GM12878 (cell line): Measurements from ENCODE around the gene CENPC. TPM values are rescaled to one million over a fixed set of nuclear protein-coding genes. Genes with fewer than 3 reads are reported as not detected.
A peak's percentile ranks its signal among the peaks of the same experiment; 100 is the strongest.

Source experiments
- ATAC-seq: fragments of 200-7000 bp; cut with Tn5 transposase; 3 replicates; pipeline ENCODE4 v1.9.1; 2020; ENCODE audit warnings: mild to moderate bottlenecking, moderate library complexity
- BruUV-seq: library from RNA; stranded (reverse); fragments of 400-500 nt; replicated peaks from 2 replicates; lab custom pipeline; 2021; lab: Mats Ljungman, UMichigan
- CTCF ChIA-PET: fragments of 300-600 bp; sonication (Branson Sonifier 250); formaldehyde crosslinking; extraction: SDS; loops from one replicate; lab custom pipeline; 2021; ENCODE audit warnings: inconsistent platforms; lab: Yijun Ruan, JAX
- POLR2A ChIA-PET: fragments of 350-600 bp; formaldehyde crosslinking; extraction: SDS; loops from one replicate; lab custom pipeline; 2021; ENCODE audit warnings: inconsistent platforms; lab: Charles Lee
- RAD21 ChIA-PET: fragments of 300-600 bp; sonication (Branson Sonifier 250); formaldehyde crosslinking; loops from one replicate; lab custom pipeline; 2023; ENCODE audit warnings: antibody characterized with exemption; ENCODE audit not compliant: unreplicated experiment; lab: Charles Lee
- SMC1A ChIA-PET: fragments of 300-600 bp; sonication (Branson Sonifier 250); formaldehyde crosslinking; loops from one replicate; lab custom pipeline; 2023; ENCODE audit not compliant: unreplicated experiment, uncharacterized antibody; lab: Charles Lee
- DNase-seq: peaks from one replicate; pipeline ENCODE4 v3.0.0-alpha.2; 2011; ENCODE audit warnings: low read depth, low spot score
- FAIRE-seq: peaks from 3 replicates; lab custom pipeline; 2011; peaks lifted over from hg19 to GRCh38; lab: Jason Lieb, UNC
- H2AFZ ChIP-seq: 2 replicates; pipeline ENCODE4 v1.6.0; 2011; ENCODE audit warnings: low read depth, low read length, control low read depth; ENCODE audit not compliant: control insufficient read depth
- H3K27ac ChIP-seq: 2 replicates; pipeline ENCODE4 v1.5.1; 2011; ENCODE audit warnings: control low read depth; ENCODE audit not compliant: control insufficient read depth, insufficient read depth
- H3K27me3 ChIP-seq, 2 experiments: replicated peaks in 1 of 2; 2 replicates each; pipeline versions ENCODE4 v1.6.0 to v1.6.1; 2011; ENCODE audit warnings: low read length in 1 of 2; ENCODE audit not compliant: control insufficient read depth in 2 of 2, insufficient read depth in 2 of 2
- H3K36me3 ChIP-seq, 2 experiments: 2 replicates each; pipeline ENCODE4 v1.5.1; 2011; ENCODE audit warnings: low read length in 1 of 2; ENCODE audit not compliant: control insufficient read depth in 2 of 2, insufficient read depth in 2 of 2
- H3K4me1 ChIP-seq: 2 replicates; pipeline ENCODE4 v1.6.1; 2011; ENCODE audit warnings: mild to moderate bottlenecking, low read length, moderate library complexity, mixed read lengths; ENCODE audit not compliant: control insufficient read depth, insufficient read depth
- H3K4me2 ChIP-seq: 2 replicates; pipeline ENCODE4 v1.6.0; 2011; ENCODE audit warnings: control low read depth; ENCODE audit not compliant: control insufficient read depth, insufficient read depth
- H3K4me3 ChIP-seq: fragments of 200-600 bp; sonication (generic); 2 replicates; pipeline ENCODE4 v1.5.1; 2016
- H3K79me2 ChIP-seq: 2 replicates; pipeline ENCODE4 v1.6.0; 2011; ENCODE audit warnings: low read length; ENCODE audit not compliant: control insufficient read depth, insufficient read depth
- H3K9ac ChIP-seq: 2 replicates; pipeline ENCODE4 v1.8.0; 2011; ENCODE audit warnings: low read length, control low read depth, mixed read lengths; ENCODE audit not compliant: control insufficient read depth, insufficient read depth
- H3K9me3 ChIP-seq: replicated peaks from 3 replicates; pipeline ENCODE4 v1.5.1; 2011; ENCODE audit warnings: mild to moderate bottlenecking, low read length; ENCODE audit not compliant: control insufficient read depth, insufficient read depth
- H4K20me1 ChIP-seq: 2 replicates; pipeline ENCODE4 v1.6.0; 2011; ENCODE audit not compliant: control insufficient read depth, insufficient read depth
- ATF7 ChIP-seq: fragments of 450-650 bp; IDR thresholded peaks from 2 replicates; pipeline ENCODE4 v1.6.1; 2016; ENCODE audit warnings: low read depth, mild to moderate bottlenecking
- BCL11A ChIP-seq: IDR thresholded peaks from 2 replicates; pipeline ENCODE4 v1.6.1; 2011; ENCODE audit warnings: low read depth, low read length
- BHLHE40 ChIP-seq, 2 experiments: fragments of 450-650 bp in 1 of 2; IDR thresholded peaks; 2 replicates each; pipeline ENCODE4 v1.6.1; 2011 to 2017; ENCODE audit warnings: low read depth in 2 of 2, borderline replicate concordance in 1 of 2, improper control_type of control experiment in 1 of 2, low read length in 1 of 2, mild to moderate bottlenecking in 1 of 2
- EGR1 ChIP-seq, 2 experiments: IDR thresholded peaks; 1 replicate in 1 of 2; 2 replicates in 1 of 2; pipeline ENCODE4 v1.6.1; 2011 to 2012; ENCODE audit warnings: low read depth in 2 of 2, low read length in 2 of 2, borderline replicate concordance in 1 of 2, mild to moderate bottlenecking in 1 of 2, moderate library complexity in 1 of 2
- FOXK2 ChIP-seq: fragments of 450-650 bp; IDR thresholded peaks from 2 replicates; pipeline ENCODE4 v1.6.1; 2017; ENCODE audit warnings: mild to moderate bottlenecking, moderate library complexity
- HDAC6 ChIP-seq: fragments of 200-600 bp; sonication (generic); IDR thresholded peaks from one replicate; pipeline ENCODE4 v1.8.0; 2017; ENCODE audit warnings: antibody characterized with exemption; ENCODE audit not compliant: unreplicated experiment
- JUNB ChIP-seq: IDR thresholded peaks from 2 replicates; pipeline ENCODE4 v1.6.1; 2016; ENCODE audit warnings: antibody characterized with exemption, mild to moderate bottlenecking
- MEF2B ChIP-seq: fragments of 450-650 bp; IDR thresholded peaks from 2 replicates; pipeline ENCODE4 v1.6.1; 2018; ENCODE audit warnings: mild to moderate bottlenecking, moderate library complexity; ENCODE audit not compliant: partially characterized antibody, poor library complexity, severe bottlenecking
- MTA3 ChIP-seq: IDR thresholded peaks from 2 replicates; pipeline ENCODE4 v1.6.1; 2012; ENCODE audit warnings: low read length, inconsistent platforms, borderline replicate concordance
- MXI1 ChIP-seq: fragments of 150-350 bp; IDR thresholded peaks from 2 replicates; pipeline ENCODE4 v1.6.1; 2011; ENCODE audit warnings: low read depth, mild to moderate bottlenecking, inconsistent platforms, low read length, improper control_type of control experiment
- NR2C2 ChIP-seq: IDR thresholded peaks from 2 replicates; pipeline ENCODE4 v1.6.1; 2011; ENCODE audit warnings: borderline replicate concordance, low read depth; ENCODE audit not compliant: control insufficient read depth, insufficient read length
- NR2F1 ChIP-seq: fragments of 450-650 bp; conservative IDR thresholded peaks from 2 replicates; pipeline ENCODE4 v1.6.1; 2017; ENCODE audit warnings: mild to moderate bottlenecking
- POLR2AphosphoS2 ChIP-seq: IDR thresholded peaks from 2 replicates; pipeline ENCODE4 v1.6.1; 2011; ENCODE audit warnings: low read depth, mild to moderate bottlenecking, low read length, improper control_type of control experiment, moderate library complexity
- RAD21 ChIP-seq: IDR thresholded peaks from 2 replicates; pipeline ENCODE4 v1.6.1; 2011; ENCODE audit warnings: mild to moderate bottlenecking, low read depth, low read length, moderate library complexity; ENCODE audit not compliant: insufficient read depth
- SIN3A ChIP-seq: IDR thresholded peaks from 2 replicates; pipeline ENCODE4 v1.6.1; 2012; ENCODE audit warnings: low read depth, low read length, improper control_type of control experiment
- SIX5 ChIP-seq: IDR thresholded peaks from 2 replicates; pipeline ENCODE4 v1.6.1; 2011; ENCODE audit warnings: mild to moderate bottlenecking, low read depth, low read length, moderate library complexity; ENCODE audit not compliant: severe bottlenecking
- SMARCA5 ChIP-seq: fragments of 450-650 bp; IDR thresholded peaks from 2 replicates; pipeline ENCODE4 v1.6.1; 2017; ENCODE audit warnings: mild to moderate bottlenecking
- STAT3 ChIP-seq: IDR thresholded peaks from 2 replicates; pipeline ENCODE4 v1.6.1; 2011; ENCODE audit warnings: low read depth, low read length, improper control_type of control experiment
- SUZ12 ChIP-seq: fragments of 200-600 bp; sonication (generic); IDR thresholded peaks from one replicate; pipeline ENCODE4 v1.6.1; 2018; ENCODE audit warnings: antibody characterized with exemption, mild to moderate bottlenecking; ENCODE audit not compliant: unreplicated experiment
- WRNIP1 ChIP-seq: IDR thresholded peaks from 2 replicates; pipeline ENCODE4 v1.6.1; 2011; ENCODE audit warnings: low read depth, low read length, improper control_type of control experiment, borderline replicate concordance
- YBX1 ChIP-seq: fragments of 450-650 bp; IDR thresholded peaks from 2 replicates; pipeline ENCODE4 v1.6.1; 2016; ENCODE audit warnings: antibody characterized with exemption
- ZNF217 ChIP-seq: fragments of 450-650 bp; IDR thresholded peaks from 2 replicates; pipeline ENCODE4 v1.6.1; 2017; ENCODE audit warnings: antibody characterized with exemption, mild to moderate bottlenecking
- ZZZ3 ChIP-seq: IDR thresholded peaks from 2 replicates; pipeline ENCODE4 v1.6.1; 2011; ENCODE audit warnings: low read depth; ENCODE audit not compliant: control insufficient read depth, insufficient read length
- WGBS: methylation state at CpG from one replicate; pipeline ENCODE4 v1.1.6; 2016; ENCODE audit warnings: low lambda C conversion rate; ENCODE audit not compliant: insufficient replicate concordance, insufficient coverage; ENCODE audit errors: missing lambda C conversion rate; 5-methylcytosine and 5-hydroxymethylcytosine counted together
- in situ Hi-C: fragments of 300-500 bp; cut with MboI; formaldehyde crosslinking; loops from 9 replicates; pipeline ENCODE4 v1.14.3; 2018; ENCODE audit warnings: mixed read lengths
- intact Hi-C: fragments of 100-400 bp; cut with micrococcal nuclease; formaldehyde crosslinking; loops from one replicate; pipeline ENCODE4 v1.14.2; 2022; ENCODE audit not compliant: unreplicated experiment
- polyA plus RNA-seq, 11 experiments: library from polyadenylated mRNA; depleted of rRNA in 4 of 11; unstranded in 6 of 11; stranded (reverse) in 5 of 11; fragments of >200 nt; fragmentation: Nextera tagmentation in 4 of 11; fragmentation: Illumina TruSeq in 1 of 11; extraction: Ambion mirVana in 4 of 11; extraction: Trizol in 1 of 11; gene quantifications; 1 replicate in 1 of 11; 2 replicates in 10 of 11; pipeline versions ENCODE4 v1.2.1 to v1.2.3, GENCODE V29; 2011 to 2016; ENCODE audit warnings: inconsistent platforms in 2 of 11, missing spikeins in 2 of 11, low read depth in 1 of 11
- total RNA-seq, 4 experiments: library from RNA; depleted of rRNA in 3 of 4; stranded (reverse); fragments of >200 nt in 3 of 4; fragmentation: Illumina TruSeq in 1 of 4; extraction: Trizol in 1 of 4; gene quantifications; 2 replicates each; pipeline versions ENCODE4 v1.2.1 to v1.2.3, GENCODE V29; 2013 to 2021
- TF ChIP-seq, protein P1 (sequence below): fragments of 450-650 bp; IDR thresholded peaks from 2 replicates; pipeline ENCODE4 v1.6.1; 2017; ENCODE audit warnings: mild to moderate bottlenecking

The CENPC gene
- total and polyA plus RNA-seq, 10 of the 15 experiments (the other 5 are each of a cell fraction or from before 2014, with no cell fraction given): 13.1 to 34.9 (median 20.3) TPM

DNA sequence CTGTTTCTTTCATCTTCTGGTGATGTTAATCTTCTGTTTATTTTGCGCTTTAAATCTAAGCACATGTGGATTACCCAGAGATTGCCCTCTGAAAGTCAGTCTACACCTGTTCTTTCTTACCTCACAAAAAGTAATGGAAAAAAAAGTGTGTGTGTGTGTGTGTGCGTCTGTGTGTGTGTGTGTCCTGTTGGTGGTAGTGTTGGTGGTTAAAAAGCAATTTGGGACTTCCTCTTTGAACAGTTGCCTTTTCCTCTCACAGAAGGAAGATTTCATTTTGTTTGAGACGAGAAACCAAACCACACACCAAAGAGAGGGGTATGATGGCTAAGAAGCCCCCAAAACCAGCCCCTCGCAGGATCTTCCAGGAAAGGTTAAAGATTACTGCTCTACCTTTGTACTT is 13.2 kb upstream of the CENPC start, which contains the start of gene STAP1 (continued):
- TF ChIP-seq MEF2B: peak; percentile 42
- no peak for TF ChIP-seq SUZ12
- TF ChIP-seq BCL11A: no peak
- TF ChIP-seq WRNIP1: no peak
- peak; percentile 38; the same call in 1 of the 2 replicates for TF ChIP-seq RAD21
- no peak for TF ChIP-seq HDAC6
- TF ChIP-seq MTA3: 0 out of 2 replicates have a peak, but pooled peaks have one; percentile 68
- no peak for TF ChIP-seq POLR2AphosphoS2
- peak; percentile 77 for TF ChIP-seq ATF7
- no peak for TF ChIP-seq JUNB
- TF ChIP-seq SIN3A: no peak
- peak; percentile 35 to 45; a peak in 1 of 4 replicates for TF ChIP-seq BHLHE40 (IDR thresholded peaks at IDR 0.05; ENCODE audit: borderline replicate concordance in 1 of 2, low read depth in 2 of 2, low read length in 1 of 2)

DNA sequence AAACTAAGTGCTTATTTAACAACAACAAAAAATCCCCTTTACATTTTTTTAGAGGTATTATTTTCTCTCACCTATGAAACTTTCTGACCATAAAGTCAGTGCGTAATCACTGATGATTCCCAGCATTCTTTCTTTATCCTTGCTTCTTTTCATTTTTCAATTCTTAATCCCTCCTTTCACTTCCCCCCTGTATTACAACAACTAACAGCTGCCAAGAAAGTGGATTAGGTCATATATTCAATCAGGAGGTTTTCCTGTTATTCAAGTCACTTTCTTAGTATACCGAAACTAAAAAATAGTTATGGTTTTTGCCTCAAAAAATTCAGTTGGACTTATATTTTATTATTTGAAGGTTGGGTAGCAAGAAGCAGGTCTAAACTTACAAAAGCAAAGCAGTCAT is 11.1 kb upstream of the CENPC start:
- DNase-seq (no peak), FAIRE-seq (no peak), ATAC-seq (no peak)
- Histone ChIP-seq H3K4me2 (no peak overlapping the region), H3K9ac (no peak overlapping the region), H3K9me3 (no peaks in the 10 kb centered on the region), H3K4me3 (no peak overlapping the region), H4K20me1 (no peaks in the 10 kb centered on the region), H3K79me2 (no peaks in the 10 kb centered on the region; the same call in 1 of the 2 replicates), H3K4me1 (no peaks in the 10 kb centered on the region), H3K27ac (no peak overlapping the region), H3K36me3 (no peaks in the 10 kb centered on the region), H3K27me3 (no peaks in the 10 kb centered on the region), H2AFZ (no peak overlapping the region)
- intact Hi-C loops (no loop called here), in situ Hi-C loops (no loop called here)
- ChIA-PET CTCF (interaction anchor here (1.0 to 2.4 kb wide), 5 partner anchors 10 to 355 kb away, joined by 3 to 10 read pairs (median 5); no protein-coding TSS in a partner anchor), POLR2A (interaction anchor here (0.9 kb wide), 2 partner anchors 12 to 14 kb away, joined by 3 read pairs; no protein-coding TSS in a partner anchor), SMC1A (interaction anchor here (0.8 to 5.6 kb wide), 9 partner anchors 11 to 355 kb away, joined by 3 to 51 read pairs (median 5); partner anchors contain the start of gene CENPC), RAD21 (interaction anchor here (1.1 to 1.6 kb wide), 4 partner anchors 12 to 97 kb away, joined by 3 to 6 read pairs (median 4); no protein-coding TSS in a partner anchor)
- BruUV-seq: no TSS peak
- WGBS: 46% methylated on average over 2 of the region's 2 CpGs
- no peak for TF ChIP-seq SIX5
- TF ChIP-seq, protein P1, sequence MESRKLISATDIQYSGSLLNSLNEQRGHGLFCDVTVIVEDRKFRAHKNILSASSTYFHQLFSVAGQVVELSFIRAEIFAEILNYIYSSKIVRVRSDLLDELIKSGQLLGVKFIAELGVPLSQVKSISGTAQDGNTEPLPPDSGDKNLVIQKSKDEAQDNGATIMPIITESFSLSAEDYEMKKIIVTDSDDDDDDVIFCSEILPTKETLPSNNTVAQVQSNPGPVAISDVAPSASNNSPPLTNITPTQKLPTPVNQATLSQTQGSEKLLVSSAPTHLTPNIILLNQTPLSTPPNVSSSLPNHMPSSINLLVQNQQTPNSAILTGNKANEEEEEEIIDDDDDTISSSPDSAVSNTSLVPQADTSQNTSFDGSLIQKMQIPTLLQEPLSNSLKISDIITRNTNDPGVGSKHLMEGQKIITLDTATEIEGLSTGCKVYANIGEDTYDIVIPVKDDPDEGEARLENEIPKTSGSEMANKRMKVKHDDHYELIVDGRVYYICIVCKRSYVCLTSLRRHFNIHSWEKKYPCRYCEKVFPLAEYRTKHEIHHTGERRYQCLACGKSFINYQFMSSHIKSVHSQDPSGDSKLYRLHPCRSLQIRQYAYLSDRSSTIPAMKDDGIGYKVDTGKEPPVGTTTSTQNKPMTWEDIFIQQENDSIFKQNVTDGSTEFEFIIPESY: no peak
- no peak for TF ChIP-seq NR2F1
- TF ChIP-seq MXI1: no peak
- no peak for TF ChIP-seq FOXK2
- no peak for TF ChIP-seq ZZZ3
- no peak for TF ChIP-seq STAT3
- TF ChIP-seq YBX1: no peak
- no peak for TF ChIP-seq SMARCA5
- TF ChIP-seq ZNF217: no peak
- no peak for TF ChIP-seq NR2C2
- no peak for TF ChIP-seq POLR2AphosphoS2
- no peak for TF ChIP-seq EGR1 (IDR thresholded peaks at IDR 0.05; ENCODE audit: borderline replicate concordance in 1 of 2, low read depth in 2 of 2, low read length in 2 of 2)
